ENCODE data around the gene RNF213. TPM values are rescaled to one million over a fixed set of nuclear protein-coding genes. Genes with fewer than 3 reads are reported as not detected.
"Not testable (repeated sequence)": the region's sequence is repeated elsewhere in the genome, so short reads cannot be mapped to it uniquely, and the experiment has no call there.

The RNF213 gene
- total RNA-seq, 1 donor from 2014 or later = 80.5 TPM

DNA sequence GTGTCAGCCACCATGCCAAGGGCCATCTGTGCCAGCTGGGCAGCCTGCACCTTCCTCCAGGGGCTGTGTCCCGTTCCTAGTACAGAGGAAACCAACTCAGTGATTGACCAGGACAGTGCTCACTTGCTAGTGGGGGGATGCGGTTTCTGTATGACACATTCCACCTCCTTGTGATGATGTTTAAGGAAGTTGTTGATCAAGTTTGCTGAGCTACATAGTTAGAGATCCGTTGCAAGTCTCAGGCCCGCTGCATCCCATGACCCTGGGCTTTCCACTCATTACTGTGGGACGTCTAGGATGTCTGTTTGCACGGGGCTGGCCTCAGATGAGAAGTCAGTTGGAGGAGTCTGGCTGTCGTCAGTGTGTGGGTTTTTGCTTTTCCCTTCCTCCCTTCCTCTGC is 33.6 kb downstream of the RNF213 start:
- H3K4me3 ChIP-seq (ENCODE audit: low read depth, low read length) = no peak overlapping the region
- no peak for DNase-seq (ENCODE audit: low read depth)
- TF ChIP-seq CTCF (conservative IDR thresholded peaks at IDR 0.05; ENCODE audit: low read depth, low read length) = no peak

- no peak for DNase-seq (ENCODE audit: low read depth)
- TF ChIP-seq CTCF (conservative IDR thresholded peaks at IDR 0.05; ENCODE audit: low read depth, low read length) = no peak
Measured at GRCh38 chr17:80294653-80295052, 34.0 kb downstream of the RNF213 start.

GRCh38 chr17:80295146-80295545 is 34.5 kb downstream of the RNF213 start:
- no peak for TF ChIP-seq CTCF (conservative IDR thresholded peaks at IDR 0.05; ENCODE audit: low read depth, low read length)
- no peak for DNase-seq (ENCODE audit: low read depth)
- H3K4me3 ChIP-seq (ENCODE audit: low read depth, low read length) = no peak overlapping the region

More at GRCh38 chr17:80294653-80295052, 34.0 kb downstream of the RNF213 start:
- H3K4me3 ChIP-seq (ENCODE audit: low read depth, low read length) = no peak overlapping the region

DNA sequence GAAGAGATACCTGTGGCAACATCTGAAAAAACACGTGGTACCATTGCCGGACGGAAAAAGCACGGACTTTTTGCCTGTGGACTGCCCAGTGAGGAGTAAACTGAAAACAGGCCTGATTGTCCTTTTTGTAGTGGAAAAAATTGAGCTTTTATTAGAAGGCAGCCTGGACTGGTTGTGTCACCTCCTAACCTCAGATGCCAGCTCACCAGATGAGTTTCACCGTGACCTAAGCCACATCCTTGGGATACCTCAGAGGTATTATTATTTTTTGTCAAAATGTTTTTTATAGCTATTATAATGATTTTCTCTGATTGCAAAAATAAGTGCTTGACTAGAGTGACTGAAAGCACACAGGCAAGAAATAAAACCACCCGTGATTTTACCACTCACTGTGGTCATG is 34.9 kb downstream of the RNF213 start:
- no peak for DNase-seq (ENCODE audit: low read depth)
- no peak overlapping the region for H3K4me3 ChIP-seq (ENCODE audit: low read depth, low read length)
- TF ChIP-seq CTCF (conservative IDR thresholded peaks at IDR 0.05; ENCODE audit: low read depth, low read length) = no peak

DNA sequence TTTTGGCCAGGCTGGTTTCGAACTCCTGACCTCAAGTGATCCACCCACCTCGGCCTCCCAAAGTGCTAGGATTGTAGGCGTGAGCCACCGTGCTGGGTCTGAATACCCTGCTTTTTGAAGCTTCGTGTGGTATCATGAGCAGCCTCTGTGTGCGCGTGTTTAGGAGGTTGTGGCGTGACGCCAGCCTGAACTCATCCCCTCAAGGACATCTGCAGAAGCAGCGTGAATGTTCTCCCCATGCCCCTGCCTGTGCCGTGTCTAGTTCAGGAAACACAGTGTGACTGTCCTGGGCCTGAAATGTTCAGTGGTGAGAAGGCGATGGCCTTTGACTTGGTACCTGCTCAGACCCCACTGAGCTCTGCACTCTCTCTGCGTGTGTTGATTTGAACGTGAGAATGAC is 35.6 kb downstream of the RNF213 start:
- H3K4me3 ChIP-seq (ENCODE audit: low read depth, low read length) = no peak overlapping the region
- DNase-seq (ENCODE audit: low read depth) = no peak
- no peak for TF ChIP-seq CTCF (conservative IDR thresholded peaks at IDR 0.05; ENCODE audit: low read depth, low read length)

DNA sequence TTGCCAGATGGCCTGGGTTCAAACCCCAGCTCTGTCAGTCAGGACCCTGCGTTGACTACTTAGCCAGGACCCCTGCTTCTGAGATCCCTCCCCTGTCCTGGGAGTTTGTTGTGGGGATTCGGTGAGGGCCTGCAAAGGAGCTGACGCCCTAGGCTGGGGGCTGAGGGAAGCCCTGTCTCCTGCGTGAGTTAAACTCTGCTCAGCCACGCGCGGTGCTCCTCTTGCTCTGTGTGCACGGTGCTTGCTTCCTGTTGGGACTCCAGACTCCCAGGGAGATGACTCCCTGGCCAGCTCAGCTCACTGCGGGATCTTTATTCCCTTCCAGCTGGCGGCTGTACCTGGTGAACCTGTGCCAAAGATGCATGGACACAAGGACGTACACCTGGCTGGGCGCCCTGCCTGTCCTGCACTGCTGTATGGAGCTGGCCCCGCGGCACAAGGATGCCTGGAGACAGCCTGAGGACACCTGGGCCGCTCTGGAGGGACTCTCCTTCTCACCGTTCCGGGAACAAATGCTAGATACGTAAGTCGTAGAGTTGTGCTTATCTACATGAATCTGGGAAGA is 37.4 kb downstream of the RNF213 start:
- no peak for DNase-seq (ENCODE audit: low read depth)
- TF ChIP-seq CTCF (conservative IDR thresholded peaks at IDR 0.05; ENCODE audit: low read depth, low read length) = no peak
- H3K4me3 ChIP-seq (ENCODE audit: low read depth, low read length) = no peak overlapping the region

- not testable (repeated sequence) for DNase-seq (ENCODE audit: low read depth); H3K4me3 ChIP-seq (ENCODE audit: low read depth, low read length)
Measured at GRCh38 chr17:80299350-80300100, 38.9 kb downstream of the RNF213 start.

GRCh38 chr17:80300756-80301155 is 40.1 kb downstream of the RNF213 start:
- H3K4me3 ChIP-seq (ENCODE audit: low read depth, low read length); DNase-seq (ENCODE audit: low read depth): not testable (repeated sequence)
